Germinal center (tissue), 1 donor: ENCODE measurements around the gene ADAMTS16.

Experiments
- DNase-seq: peaks from one replicate; pipeline ENCODE4 v3.0.0; 2012; ENCODE audit warnings: mixed read lengths, low spot score

The ADAMTS16 gene

GRCh38 chr5:5145651-5146529, 5.8 kb downstream of the ADAMTS16 start:
- DNase-seq, result no peak

DNA sequence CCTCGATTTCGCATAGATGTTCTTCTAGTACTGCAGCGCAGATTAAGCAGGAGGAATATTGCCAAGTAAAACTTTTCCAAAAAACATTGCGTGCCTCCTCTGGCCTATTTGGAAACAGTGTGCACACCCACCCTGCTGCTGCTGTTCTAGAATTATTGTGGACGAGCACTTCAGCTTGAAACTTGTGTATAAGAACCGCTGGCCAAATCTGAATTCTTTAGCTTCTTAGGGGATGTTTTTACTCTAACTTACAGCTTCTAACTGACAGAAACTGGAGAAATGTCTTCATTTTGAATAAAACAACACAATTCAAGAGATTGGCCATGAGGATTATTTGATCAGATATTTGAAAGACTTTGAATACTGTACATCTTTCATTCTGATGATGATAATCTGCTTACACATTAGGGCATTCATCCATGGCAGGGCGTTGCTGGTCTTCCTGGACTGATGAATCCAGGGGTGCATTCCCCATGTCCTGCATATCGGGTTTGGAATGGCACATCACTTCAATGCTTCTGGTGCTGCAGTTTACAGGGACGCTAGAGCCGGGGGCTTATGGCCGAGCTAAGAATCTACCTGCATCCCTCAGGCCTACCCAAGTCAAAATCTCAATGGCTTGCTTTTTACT, 6.5 kb downstream of the ADAMTS16 start:
- DNase-seq, result no peak

DNA sequence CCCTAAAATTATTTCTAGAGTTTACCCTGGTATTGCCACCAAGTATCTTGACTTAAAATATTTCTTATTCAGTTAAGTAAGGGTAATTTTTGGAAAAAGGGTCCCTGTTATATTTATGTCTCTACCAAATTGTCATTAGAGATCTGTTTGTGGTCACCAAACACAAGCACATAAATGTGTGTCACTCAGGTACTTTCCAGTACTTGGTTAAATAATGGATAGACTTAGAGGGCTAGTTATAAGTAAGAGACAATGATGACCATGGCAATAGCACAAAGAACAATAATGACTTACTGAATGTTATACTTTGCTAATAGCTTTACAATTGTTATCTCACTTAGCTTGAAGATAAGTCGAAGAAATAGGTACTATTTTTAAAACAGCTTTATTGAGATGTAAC, 9.0 kb downstream of the ADAMTS16 start:
- no peak for DNase-seq

GRCh38 chr5:5150667-5151066, 10.5 kb downstream of the ADAMTS16 start:
- no peak for DNase-seq

- no peak for DNase-seq
Observed at GRCh38 chr5:5154733-5155132, 14.6 kb downstream of the ADAMTS16 start.

DNA sequence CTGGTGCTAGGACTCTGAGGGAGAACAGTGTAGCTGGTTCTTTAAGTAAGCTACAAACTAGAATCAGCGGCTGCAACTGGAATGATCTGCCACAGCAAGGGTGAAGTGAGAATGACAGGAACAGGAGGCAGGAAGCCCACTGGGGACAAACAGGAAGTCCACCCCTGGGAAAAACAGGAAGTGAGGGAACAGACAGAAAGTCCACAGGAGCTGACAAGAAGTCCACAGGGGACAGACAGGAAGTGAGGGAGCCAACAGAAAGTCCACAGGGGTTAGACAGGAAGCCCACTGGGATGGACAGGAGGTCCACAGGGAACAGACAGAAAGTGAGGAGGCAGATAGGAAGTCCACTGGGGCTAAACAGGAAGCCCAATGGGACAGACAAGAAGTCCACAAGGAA, 15.5 kb downstream of the ADAMTS16 start:
- DNase-seq, result no peak

GRCh38 chr5:5156471-5157082, 16.4 kb downstream of the ADAMTS16 start:
- no peak for DNase-seq

- no peak for DNase-seq
Observed at GRCh38 chr5:5158472-5158895, 18.4 kb downstream of the ADAMTS16 start.

DNA sequence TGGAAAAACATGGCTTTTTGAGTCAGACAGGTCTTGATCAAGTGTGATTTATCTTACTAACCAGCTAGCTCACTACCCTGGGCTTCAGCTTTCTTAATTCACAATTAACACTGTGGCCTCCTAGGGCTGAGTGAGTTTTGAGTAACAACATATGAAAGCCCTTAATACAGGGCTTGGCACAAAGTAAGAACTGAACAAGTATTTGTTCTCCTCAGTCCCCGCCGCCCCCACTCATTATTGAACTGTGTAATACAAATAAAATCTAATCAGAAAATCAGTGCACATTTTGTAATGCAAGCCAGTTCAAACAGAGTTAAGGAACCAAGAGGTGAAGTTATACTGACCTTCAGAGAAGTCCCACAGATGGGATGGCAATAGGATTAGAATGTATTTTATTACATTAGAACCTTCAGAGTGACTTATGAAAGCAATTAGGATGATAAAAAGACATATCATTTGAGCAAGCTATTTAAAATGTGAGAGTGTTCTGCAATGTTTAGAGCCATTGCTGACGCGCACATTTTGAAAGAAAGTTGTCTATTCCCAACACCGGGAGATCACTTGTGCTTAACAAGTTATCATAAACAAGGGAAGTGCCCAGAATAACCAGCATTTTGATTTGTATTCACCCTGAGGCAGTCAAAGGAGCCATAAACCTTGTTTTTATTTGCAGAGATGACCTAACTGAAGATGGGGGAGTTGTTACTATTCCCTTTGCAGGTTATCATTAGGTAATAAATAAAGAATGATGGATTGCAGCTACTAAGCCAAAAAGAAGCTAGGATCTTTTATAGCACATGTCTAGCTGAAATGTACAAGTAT, 19.4 kb downstream of the ADAMTS16 start:
- no peak for DNase-seq

- DNase-seq, result no peak
Observed at GRCh38 chr5:5164163-5164562, 24.0 kb downstream of the ADAMTS16 start.

GRCh38 chr5:5165541-5166002, 25.4 kb downstream of the ADAMTS16 start:
- DNase-seq, result no peak

GRCh38 chr5:5169466-5169865, 29.3 kb downstream of the ADAMTS16 start:
- no peak for DNase-seq

- DNase-seq, result no peak
Observed at GRCh38 chr5:5178136-5178535, 38.0 kb downstream of the ADAMTS16 start.

GRCh38 chr5:5178580-5178979, 38.5 kb downstream of the ADAMTS16 start:
- DNase-seq, result no peak

GRCh38 chr5:5179079-5179478, 38.9 kb downstream of the ADAMTS16 start:
- no peak for DNase-seq

- DNase-seq, result no peak
Observed at GRCh38 chr5:5179597-5179996, 39.5 kb downstream of the ADAMTS16 start.

GRCh38 chr5:5181650-5182324, 41.7 kb downstream of the ADAMTS16 start:
- DNase-seq, result no peak

DNA sequence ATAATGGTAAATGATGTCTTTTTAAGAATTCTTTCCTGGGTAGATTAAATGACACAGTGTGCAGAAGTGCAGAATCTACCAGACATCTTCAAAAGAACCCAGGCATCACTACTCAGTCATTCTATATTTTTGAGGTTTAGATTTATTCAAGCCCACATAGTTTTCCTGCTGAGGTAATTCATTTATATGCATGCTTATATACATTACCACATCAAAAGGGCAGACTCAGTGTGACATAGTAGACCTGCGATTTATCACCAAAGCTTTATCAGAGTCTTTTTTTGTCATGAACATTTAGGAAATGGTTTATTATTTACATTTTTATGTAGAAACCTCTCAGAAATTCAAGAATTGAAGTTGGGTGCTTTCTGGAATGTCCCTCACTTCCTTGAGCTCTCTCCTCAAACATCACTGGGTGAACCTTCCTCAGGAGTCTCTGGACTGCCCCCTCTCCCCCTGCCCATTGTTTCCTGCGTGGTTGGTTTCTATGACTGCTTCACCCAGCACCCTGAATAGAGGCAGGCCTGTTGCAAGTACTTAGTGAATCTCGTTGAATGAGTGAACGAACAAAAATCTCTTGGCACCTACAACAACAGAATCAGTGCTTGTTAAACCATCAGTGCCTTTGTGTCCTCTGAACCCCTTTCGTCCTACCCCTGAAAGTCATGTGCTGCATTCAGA, 42.5 kb downstream of the ADAMTS16 start:
- no peak for DNase-seq

DNA sequence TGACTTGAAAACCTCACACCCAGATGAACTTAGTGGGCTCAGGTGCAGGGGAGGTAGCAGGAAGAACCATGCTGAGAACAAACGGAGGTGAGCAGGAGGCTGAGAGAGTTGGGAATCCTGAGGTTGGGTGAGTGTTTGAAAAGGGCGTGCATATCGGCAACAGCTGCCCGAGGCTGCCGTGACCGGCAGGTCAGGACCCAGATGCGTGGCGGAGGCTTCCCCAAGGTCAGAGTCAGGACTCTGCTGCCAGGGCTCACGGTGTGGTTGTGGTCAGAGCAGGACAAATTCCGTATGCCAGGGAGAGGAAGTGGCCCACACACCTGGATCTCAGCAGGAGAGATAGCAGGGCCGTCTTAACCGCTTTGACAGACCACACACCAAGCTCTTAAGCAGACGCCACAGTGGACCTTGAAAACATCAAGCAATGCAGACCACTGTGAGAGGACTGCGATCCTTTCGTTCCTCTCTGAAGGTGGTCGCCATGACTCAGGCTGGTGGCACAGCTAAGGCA, 43.1 kb downstream of the ADAMTS16 start:
- no peak for DNase-seq

DNA sequence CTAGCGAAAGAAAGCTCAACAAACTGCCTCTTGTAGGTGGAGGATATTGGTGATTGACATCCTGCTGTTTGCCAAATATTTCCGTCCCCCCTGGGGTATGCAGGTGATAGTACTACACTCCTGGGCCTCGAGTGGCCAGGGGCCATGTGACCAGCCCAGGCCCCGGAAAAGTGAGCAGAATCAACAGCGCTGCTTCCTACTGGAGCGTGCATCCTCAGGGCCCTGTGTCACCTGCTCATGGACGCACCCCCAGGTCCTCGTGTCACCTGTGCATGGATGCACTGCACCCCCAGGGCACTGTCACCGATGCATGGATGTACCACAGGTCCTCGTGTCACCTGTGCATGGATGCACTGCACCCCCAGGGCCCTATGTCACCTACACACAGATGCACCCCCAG, 43.8 kb downstream of the ADAMTS16 start:
- DNase-seq, result no peak
